ENCODE data around the gene VPS39.

DNA sequence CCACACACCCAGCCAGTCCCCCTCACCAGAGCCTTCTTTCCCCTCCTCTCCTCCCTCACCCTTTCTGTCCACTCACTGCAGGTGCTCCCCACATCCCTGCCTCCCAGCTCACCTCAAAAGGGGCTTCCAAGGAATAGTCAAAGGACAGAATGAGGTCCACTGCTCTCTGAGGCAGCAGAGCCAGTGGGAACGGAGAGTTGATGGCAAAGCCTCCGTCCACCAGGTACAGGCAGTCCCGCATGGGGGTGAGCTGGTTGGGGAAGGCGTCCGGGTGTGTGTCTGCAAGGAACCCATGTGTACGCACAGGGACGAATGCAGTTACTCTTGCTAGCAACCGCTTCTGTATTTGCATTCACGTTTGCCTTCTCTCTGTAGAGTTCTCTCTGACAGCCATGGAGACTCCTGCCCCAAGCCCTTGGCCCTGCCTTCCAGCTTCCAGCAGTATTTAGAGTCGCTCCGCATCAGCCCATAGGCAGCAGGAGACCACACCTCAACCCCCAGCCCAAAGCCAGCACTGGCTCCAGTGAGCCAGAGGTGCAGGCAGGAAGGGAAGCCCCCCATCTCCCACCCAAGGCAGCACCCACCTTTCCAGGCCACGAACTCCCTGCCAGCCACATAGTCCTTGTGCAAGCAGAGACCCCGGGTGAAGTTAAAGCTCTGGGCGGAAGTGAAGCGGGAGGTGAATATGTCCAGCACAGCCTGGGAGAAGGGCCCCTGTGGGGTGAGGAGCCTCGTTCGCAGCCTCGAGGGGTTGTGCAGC, 64.1 kb downstream of the VPS39 start:
- TF ChIP-seq, protein P1, sequence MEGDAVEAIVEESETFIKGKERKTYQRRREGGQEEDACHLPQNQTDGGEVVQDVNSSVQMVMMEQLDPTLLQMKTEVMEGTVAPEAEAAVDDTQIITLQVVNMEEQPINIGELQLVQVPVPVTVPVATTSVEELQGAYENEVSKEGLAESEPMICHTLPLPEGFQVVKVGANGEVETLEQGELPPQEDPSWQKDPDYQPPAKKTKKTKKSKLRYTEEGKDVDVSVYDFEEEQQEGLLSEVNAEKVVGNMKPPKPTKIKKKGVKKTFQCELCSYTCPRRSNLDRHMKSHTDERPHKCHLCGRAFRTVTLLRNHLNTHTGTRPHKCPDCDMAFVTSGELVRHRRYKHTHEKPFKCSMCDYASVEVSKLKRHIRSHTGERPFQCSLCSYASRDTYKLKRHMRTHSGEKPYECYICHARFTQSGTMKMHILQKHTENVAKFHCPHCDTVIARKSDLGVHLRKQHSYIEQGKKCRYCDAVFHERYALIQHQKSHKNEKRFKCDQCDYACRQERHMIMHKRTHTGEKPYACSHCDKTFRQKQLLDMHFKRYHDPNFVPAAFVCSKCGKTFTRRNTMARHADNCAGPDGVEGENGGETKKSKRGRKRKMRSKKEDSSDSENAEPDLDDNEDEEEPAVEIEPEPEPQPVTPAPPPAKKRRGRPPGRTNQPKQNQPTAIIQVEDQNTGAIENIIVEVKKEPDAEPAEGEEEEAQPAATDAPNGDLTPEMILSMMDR (conservative IDR thresholded peaks at IDR 0.05; ENCODE audit: low read depth, low read length), result no peak
- no peak for TF ChIP-seq EZH2phosphoT487 (IDR thresholded peaks at IDR 0.05; ENCODE audit: borderline replicate concordance, low read length)
- TF ChIP-seq EZH2 (IDR thresholded peaks at IDR 0.05; ENCODE audit: low read length, unreplicated experiment), result no peak

Data from PC-3 (cell line).